Superior temporal gyrus (tissue), 1 donor: ENCODE measurements around the gene FYB2.

ENCODE experiments used
- DNase-seq: peaks from one replicate; pipeline ENCODE4 v3.0.0-alpha.2; 2016; ENCODE audit errors: extremely low spot score

FYB2 gene, protein sequence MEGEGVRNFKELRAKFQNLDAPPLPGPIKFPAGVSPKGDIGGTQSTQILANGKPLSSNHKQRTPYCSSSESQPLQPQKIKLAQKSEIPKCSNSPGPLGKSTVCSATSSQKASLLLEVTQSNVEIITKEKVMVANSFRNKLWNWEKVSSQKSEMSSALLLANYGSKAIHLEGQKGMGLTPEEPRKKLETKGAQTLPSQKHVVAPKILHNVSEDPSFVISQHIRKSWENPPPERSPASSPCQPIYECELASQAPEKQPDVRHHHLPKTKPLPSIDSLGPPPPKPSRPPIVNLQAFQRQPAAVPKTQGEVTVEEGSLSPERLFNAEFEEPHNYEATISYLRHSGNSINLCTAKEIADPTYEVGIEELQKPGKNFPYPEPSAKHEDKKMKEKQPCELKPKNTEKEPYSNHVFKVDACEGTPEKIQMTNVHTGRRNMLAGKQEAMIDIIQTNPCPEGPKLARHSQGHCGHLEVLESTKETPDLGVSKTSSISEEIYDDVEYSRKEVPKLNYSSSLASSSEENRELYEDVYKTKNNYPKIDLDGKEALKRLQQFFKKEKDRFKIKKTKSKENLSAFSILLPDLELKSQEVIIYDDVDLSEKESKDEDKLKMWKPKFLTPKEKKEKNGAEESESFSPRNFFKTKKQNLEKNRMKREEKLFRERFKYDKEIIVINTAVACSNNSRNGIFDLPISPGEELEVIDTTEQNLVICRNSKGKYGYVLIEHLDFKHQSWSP

DNA sequence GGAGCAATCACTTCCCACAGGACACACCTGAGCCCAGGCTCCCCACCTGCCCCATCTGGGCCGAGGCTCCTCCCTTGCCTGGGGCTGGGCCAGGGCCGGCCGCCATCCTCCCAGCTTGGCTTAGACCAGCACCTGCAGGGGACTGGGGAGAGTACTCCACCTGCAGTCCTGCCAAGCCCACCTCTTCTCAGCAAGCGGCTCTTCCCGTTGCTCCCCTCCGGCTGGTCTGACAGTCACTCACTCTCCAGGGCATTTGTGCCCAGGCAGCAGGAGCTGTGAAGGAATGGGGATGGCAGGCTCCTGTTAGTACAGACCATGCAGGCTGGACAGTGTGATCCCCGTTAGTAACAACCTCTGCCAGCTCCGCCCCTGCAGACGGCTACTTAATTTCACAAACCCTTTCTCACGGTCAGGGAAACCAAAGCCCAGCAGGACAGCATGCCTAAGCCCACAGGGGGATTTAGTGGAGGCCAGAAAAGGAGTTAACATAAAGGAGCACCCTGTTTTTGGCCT lies at the start of gene FYB2:
FYB2 (minus strand) TSS at position 18 of the 513 bp plus-strand sequence. CDS start 114 bp downstream, outside the sequence.
- no peak for DNase-seq

- no peak for DNase-seq
Observed at GRCh38 chr1:56868761-56869160, 49.6 kb upstream of the FYB2 start.

DNA sequence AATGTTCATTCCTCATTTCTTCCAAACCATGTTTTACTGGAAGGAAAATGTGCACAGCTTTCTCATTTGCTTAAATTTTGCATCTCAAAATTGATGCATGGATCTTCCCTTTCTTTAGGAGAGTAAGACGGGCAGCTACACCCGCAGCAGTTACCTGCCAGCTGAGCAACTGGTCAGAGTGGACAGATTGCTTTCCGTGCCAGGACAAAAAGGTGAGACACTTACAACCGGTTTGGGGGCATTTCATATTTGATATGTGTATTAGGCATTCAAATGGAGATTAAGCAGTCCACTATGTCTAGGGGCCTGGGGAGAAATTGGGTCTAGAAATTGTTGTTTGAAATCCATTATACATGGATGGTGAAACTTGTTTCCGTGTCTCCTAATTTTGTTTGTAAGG lies 48.3 kb upstream of the FYB2 start:
- no peak for DNase-seq

DNA sequence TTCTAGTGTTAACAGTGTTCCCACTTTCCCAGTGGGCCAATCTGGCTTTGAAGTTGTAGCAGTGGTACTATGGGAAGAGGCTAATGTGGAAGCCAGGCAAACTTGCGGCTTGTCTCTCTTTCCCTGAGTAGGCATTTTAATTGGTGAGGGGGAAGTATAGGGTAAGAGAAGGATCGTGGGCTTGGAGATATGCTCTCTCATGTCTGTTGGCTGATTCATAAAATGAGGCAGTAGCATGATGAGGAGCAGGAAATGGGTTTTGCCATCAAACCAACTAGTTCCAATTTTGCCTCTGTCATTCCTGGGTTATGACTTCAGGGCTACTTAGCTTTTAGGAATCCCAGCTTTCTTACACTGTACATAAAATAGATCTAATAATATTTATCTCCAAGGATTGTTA lies 47.5 kb upstream of the FYB2 start:
- no peak for DNase-seq

GRCh38 chr1:56864430-56864829 lies 45.2 kb upstream of the FYB2 start:
- no peak for DNase-seq

DNA sequence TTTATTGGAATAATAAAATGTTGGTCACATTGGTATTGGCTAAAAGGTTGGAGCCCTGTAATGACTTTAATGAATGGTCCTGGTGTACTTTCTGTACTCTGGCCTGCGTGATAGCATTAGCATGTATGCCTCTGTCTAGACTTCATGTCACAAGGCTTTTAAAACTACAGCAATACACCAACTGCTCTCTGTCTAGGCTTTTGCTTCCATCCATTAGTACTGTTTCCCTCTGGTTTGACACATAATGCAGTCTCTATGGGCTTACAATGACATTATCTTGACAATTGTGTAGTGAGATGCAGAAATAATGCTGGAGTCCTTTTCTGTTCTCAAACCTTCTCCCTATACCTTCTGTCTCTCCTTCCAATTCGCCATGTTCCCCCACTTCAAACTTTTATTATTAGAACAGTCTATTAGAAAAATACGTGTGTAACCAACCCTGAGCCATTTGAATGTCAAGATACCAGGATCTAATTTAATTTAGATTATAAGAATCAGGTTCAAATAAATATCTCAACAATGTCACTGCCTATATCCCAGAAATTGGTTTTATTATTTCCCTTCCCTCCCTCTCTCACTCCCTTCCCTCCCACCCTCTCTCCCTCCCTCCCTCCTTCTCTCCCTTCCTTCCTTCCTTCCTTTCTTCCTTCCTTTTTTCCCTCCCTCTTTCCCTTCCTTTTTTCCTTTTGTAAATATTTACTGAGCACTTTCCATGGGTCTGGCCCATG lies 44.2 kb upstream of the FYB2 start:
- no peak for DNase-seq

DNA sequence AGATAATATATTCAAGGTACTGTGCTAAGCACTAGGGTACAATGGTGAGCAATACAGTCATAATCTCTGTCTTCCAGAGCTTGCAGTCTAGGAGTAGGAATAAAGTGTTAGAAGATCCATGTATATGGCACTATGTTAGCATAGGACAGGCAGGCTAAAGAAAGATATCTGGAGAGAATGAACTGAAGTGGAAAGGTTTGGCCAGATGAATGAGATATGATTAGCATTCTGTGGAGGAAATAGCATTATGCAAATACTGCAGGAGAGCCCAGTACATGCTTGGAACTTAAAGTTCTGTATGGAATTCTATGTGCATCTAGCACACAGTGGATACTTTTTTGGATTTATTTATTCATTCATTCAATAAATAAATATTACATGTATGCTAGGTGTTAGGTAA lies 40.1 kb upstream of the FYB2 start:
- DNase-seq = no peak

DNA sequence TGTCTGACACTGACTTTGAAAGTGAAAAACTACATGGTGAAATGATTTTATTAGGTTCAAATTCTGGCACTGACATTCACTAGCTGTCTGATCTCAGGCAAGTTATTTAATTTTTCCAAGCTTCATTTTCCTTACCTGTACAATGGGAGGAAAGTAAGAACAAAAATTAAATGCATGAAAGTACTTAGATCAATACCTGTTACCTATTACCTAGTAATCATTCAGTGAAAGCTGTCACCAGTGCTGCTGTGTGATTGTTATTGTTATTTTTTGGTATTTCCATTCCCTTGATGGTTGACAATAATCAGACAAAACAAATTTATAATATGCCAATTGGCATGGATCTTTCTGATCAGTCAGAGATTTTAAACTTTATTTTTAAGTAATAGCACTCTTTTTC lies 37.0 kb upstream of the FYB2 start:
- no peak for DNase-seq

GRCh38 chr1:56855190-56855589 lies 36.0 kb upstream of the FYB2 start:
- DNase-seq = no peak

GRCh38 chr1:56854521-56855099 lies 35.4 kb upstream of the FYB2 start, which contains the start of gene C8A:
Gene C8A (plus strand): TSS chr1:56854797. CDS start chr1:56854902, 105 bp downstream.
- no peak for DNase-seq

DNA sequence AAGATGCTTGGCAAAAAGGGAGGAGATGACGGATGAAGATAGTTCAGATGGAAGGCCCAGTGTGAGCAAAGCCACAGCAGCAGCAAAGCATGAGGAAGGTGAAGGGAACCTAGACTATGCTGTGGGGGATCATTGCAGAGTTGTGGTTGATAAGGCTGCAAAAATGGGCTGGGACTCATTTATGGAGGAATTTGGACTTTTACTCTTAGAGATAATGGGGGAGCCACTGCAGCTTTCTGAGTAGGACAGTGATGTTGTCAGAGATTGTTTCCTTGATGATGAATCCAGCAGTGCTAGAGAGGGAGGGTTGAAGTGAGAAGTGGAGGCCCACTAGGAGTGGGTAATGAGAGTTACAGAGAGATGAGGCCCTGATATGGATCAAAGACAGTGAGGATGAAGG lies 33.3 kb upstream of the FYB2 start:
- DNase-seq = no peak

DNA sequence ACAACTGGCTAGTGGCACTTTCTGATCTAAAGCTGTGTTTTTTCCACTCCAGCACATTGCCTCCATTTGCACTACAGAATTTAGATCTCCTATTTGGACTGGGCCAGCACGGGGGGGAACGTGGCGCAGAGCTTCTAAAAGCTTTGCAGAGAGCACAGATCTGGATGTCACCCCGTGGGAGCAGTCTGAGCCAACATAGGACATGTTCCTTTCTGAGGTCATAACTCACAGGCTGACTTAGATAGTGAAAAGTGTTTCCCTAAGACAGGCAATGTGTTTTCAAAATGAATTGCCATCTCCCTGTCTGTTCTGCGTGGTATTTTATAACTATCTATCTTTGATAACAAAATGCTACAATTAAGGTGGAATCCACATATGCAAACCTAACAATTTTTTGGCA lies 31.7 kb upstream of the FYB2 start:
- no peak for DNase-seq

DNA sequence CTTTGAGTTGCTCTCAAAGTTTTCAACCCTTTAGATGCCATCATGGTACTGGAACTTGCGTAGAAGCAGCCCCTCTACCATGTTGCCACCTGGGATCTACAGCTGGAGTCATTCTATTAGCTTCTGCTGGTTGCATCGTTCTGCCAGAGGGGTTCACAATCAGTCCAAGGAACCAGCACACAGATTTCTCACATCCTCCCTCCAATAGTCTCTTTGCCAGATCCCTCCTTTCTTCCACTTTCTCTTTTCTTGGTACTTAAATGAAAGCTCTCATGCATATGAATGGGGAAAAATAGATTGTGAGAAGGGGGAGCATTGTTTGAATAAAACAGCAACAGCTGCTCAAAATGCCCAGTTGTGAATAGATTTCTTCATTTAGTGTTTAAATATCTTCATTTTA lies 31.2 kb upstream of the FYB2 start:
- no peak for DNase-seq

DNA sequence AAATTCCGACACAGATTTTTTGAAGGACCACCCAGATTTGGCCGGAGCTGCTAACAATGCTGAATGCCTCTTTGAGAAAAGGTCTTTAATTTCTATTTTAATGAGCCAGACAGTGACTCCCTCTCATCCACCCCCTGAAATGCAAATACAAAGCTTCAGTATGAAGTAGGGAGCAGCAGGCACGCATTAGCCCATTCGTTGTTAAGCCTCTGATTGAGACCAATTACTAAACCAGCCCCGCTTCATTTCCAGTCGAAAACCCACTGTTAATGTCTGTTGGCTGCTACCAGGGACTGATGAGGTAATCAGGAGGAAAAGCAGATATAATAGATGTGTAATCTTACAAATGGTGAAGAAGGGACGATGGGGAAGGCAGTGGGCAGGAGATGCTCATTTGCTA lies 30.5 kb upstream of the FYB2 start:
- no peak for DNase-seq

GRCh38 chr1:56845343-56845742 lies 26.1 kb upstream of the FYB2 start:
- DNase-seq = no peak

GRCh38 chr1:56844545-56845136 lies 25.4 kb upstream of the FYB2 start:
- no peak for DNase-seq

GRCh38 chr1:56843544-56843943 lies 24.3 kb upstream of the FYB2 start:
- no peak for DNase-seq

- DNase-seq = no peak
Observed at GRCh38 chr1:56838759-56839158, 19.6 kb upstream of the FYB2 start.

DNA sequence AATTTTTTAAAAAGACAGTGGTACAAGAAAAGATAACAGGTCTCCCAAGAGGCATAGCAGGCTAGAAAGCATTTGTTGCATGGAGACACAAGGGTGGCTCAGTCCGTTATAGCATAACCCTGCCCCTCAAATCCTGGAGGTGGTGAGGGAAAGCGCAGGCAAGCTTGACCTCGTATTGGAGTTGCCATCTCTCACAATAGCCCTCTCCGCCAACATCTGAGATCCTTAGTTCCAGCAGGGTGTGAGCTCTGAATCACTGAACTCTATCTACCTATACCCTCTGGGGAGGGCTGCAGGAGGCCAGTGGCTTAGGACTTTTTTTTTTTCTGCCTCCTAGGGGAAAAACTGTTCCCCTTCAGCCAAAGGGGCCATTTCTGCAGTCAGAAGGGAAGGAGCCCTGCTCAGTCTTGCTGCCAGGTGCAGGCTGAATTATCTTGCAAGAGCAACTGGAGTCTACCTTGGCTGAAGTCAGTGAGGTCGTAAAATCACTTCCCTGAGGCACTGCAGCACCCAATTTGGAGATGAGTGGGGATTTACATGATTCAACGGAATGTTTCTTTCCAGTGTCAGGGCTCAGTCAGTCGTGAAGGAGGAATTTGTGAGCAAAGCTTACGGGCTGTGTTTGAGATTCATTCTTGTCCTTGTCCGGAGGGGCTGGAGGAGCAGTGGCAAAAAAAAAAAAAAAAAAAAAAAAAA lies 18.2 kb upstream of the FYB2 start:
- DNase-seq = no peak

DNA sequence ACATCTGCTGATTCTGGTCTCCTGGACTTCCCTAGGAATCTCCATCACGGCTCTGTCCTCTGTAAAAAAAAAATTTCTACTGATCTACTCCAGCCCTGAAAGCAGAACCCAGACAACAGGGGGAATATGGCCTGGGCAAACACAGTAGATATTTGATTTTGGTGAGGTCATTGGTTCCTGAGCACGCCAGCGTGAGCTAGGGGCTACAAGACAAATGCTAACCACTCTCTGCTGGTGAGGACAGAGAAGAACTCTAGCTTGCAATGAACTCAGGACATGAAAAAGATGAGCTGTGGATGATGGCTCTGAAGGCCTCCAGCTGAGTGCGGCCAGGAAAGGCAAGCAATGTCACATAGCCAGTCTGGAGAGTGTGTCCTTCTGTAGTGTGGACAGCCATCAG lies 17.2 kb upstream of the FYB2 start:
- DNase-seq = no peak

DNA sequence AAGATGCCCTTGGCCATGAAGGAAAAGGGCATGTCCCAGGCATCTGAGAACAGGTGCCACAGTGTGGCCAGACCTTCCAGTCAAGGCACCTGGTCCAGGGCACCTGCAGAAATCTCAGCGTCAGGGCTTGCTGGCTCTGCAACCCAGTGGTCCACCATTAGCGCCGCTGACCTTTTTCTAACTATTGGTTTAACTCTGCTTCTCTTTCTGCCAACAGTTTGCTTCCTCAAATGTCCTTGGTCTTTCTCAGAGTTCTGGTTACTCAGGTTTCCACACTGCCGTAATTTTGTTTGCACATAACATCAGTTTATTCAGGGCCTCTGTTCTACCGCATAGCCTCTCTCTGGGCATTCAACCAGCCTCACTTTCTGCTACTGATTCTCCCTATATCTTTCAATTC lies 16.5 kb upstream of the FYB2 start:
- DNase-seq = no peak
